CD4-positive, alpha-beta T cell treated with Interferon gamma for 1 hour (primary cell): ENCODE measurements around the gene PPM1B.
"Not testable (repeated sequence)": the region's sequence is repeated elsewhere in the genome, so short reads cannot be mapped to it uniquely, and the experiment has no call there.

Experiments
- DNase-seq: peaks from one replicate; pipeline ENCODE4 v3.0.0-alpha.2; 2020

The PPM1B gene

DNA sequence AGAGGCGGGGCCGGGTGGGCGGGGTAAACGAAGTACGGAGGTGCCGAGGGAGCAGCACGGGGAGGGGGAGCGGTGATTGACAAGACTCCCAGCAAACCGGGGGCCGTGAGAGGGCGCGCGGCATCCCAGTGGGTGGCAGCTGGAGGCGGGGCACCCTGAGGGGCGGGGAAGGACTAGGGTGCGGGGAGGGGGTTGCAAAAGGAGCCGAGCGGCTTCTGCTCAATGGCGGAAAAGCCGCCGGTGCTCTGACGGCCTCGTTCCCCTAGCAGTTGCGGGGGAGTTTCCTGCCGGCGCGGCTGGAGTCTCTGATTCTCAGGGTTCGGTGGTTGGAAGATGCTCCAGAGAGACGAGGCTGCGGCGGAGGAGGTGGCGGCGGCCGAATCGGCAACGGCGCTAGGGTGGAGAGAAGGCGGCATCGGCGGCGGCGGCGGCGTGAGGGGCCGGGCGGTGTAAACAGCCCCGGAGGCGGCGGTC, at the start of gene PPM1B:
Gene PPM1B, plus strand, starts transcription at position 195 of the 474 bp plus-strand sequence. CDS start 32,325 bp downstream, outside the sequence.
- no peak for DNase-seq

DNA sequence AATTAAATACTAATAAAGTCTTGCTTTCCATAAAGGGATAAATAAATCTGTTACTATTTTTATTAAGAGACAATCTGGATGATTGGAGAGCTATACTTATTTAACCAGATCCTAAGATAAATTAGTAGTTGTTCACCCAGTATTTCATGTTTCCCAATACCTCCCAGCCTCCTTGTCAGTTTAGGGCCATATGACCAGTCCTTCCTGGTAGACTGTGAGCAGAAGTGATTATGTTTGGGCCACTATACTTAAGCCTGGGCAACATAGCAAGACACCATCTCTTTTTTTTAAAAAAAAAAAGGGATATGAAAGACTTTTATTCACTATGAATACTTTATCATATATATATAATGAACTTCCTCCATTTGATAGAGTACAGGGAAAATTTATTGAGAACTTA, 48.8 kb upstream of the PPM1B start:
- no peak for DNase-seq

DNA sequence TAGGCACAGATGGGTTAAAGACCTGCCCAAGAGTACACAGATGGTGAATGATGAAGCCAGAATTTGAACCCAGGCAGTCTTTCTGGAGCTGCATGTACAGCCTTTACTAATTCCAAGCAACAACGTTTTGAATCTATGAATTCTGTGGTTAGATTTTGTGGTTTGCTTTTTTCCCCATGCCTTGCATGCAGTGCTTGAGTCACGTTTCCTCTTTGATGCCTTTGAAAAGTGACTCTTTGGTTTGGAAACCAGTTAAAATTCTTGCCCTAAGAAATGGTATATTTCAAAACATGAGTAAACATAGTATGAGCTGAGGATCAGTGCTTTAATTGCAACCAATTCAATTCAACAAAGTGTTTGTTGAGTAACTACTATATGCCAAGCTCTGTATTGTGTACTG, 48.2 kb upstream of the PPM1B start:
- DNase-seq, result peak; percentile 3

DNA sequence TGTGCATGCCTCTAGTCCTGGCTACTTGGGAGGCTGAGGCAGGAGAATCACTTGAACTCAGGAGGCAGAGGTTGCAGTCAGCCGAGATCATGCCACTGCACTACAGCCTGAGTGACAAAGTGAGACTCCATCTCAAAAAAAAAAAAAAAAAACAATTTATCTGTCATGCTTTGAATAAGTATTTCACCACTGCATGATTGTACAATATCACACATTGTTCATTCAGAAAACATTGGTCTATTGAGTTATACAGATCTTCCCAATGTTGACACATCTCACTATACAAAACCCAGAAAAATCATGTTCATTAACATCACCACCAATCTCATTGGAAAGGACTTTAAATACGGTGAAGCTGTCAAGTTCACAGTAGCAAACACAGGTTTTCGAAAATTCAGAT, 46.8 kb upstream of the PPM1B start:
- DNase-seq, result no peak

DNA sequence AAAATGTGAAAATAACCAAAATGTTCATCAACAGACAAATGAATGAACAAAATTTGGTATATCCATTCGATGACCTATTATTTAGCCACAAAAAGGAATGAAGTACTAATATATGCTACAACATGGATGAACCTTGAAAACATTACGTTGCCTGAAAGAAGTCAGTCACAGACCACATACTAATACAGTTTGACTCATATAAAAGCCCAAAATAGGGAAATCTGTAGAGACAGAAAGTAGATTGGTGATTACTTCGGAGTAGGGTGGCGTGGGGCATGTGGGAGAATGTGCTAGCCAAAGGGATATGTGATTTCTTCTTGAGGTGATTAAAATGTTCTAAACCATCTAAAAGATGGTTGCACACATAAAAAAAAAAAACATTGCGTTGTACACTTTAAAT, 44.2 kb upstream of the PPM1B start:
- no peak for DNase-seq

DNA sequence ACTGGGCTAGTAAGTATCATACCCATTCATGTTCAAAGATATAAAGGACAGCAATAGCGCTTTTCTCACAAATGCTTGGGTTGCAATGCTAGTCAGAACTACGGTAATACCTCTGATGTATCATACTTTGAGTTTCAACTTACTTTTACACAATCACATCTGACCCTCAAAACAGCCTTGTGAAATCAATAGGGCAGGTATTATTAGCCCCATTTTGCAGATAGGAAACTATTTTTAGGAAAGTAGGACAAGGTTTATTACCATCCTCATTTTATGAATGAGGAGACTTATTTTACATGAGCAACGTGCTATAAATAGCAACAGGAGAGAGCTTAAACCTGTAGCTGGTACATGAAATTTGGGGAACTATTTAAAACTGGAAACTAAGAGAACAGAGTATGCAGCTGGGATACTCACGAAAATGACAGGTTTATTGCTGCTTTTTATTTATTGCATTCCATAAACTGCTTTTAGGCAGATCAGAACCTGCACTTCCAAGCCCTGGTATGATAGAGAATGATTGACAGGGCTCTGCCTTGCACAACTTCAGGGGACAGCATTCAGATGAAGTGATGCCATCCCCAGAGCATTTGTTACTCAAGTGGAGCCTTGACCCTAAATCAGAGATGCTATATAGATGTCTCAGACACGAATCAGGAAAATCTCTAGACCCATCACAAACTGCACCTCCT, 42.4 kb upstream of the PPM1B start:
- DNase-seq, result no peak

DNA sequence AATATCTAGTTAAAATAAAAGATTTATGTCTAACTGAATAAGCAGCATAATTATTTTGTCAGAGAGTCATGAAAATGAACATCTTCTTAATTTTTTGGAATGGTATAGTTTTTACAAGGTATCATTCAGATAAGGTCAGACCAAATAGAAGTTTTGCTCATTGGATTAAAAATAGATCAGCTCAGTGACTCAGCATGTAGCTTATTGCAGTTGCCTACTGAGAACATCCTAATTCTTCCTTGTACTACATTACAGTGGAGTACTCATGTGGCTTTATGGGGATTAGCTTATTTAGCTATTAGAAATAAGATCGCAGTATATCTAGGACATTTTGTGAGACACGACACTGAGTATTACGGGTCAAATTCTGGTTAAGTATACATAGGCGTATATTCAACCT, 38.2 kb upstream of the PPM1B start:
- DNase-seq, result no peak

DNA sequence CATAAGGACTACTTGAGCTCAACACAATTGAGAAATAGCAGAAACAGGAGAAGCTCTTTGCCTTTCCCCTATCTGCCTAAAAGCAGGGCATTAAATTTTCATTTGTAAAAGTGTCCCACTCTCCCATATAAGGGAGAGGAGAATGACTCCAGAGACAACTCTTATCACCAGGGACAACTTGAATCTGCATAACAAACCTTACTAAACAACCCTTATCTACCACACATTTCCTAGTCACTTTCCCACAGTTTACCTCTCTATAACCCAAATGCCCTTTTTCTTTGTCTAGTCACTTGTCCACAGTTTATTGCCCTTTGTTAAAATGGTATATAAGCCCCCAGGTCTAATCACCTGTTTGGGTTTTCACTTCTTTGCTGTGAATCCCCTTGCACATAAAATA, 37.5 kb upstream of the PPM1B start:
- DNase-seq, result no peak

DNA sequence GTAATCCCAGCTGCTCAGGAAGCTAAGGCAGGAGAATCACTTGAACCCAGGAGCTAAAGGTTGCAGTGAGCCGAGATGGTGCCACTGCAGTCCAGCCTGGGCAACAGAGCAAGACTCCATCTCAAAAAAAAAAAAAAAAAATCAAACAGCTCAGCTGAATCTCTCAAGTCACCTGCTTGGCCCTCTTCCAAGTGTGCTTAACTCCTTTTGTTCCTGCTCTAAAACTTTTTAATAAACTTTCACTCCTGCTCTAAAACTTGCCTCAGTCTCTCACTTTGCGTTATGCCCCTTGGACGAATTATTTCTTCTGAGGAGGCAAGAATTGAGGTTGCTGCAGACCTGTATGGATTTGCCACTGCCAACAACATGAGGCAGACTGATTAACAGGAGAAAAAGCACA, 35.1 kb upstream of the PPM1B start:
- not testable (repeated sequence) for DNase-seq

DNA sequence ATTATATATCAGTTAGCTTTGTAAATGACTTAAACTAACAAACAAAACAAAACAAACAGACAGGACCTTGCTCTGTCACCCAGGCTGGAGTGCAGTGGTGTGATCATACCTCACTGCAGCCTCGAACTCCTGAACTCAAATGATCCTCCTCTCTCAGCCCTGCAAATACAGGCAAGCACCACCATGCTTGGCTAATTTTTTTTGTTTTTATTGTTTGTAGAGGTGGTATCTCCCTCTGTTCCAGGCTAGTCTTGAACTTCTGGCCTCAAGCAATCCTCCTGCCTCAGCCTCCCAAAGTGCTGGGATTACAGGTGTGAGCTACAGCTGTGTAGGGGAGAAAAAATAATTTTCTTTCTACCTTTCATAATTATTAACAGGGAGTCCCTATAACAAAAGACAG, 33.8 kb upstream of the PPM1B start:
- DNase-seq, result no peak

DNA sequence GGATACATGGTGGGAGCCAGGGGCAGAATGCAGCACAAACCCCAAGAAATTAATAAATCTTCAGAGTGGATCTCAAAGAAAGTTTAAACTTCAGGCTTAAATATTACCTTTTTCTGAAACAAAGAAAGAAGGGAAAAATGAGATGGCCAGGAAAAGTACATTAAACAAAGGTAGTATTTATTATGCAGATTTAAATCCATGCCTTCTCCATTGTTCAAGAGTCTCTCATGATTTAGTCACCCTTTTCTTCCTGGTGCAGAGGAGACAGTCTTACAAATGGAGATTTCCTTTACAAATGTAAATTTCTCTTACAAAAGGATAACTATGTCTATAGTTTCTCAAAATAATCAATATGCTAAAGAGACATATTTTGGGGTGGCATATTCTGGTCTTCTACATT, 33.4 kb upstream of the PPM1B start:
- DNase-seq, result no peak

DNA sequence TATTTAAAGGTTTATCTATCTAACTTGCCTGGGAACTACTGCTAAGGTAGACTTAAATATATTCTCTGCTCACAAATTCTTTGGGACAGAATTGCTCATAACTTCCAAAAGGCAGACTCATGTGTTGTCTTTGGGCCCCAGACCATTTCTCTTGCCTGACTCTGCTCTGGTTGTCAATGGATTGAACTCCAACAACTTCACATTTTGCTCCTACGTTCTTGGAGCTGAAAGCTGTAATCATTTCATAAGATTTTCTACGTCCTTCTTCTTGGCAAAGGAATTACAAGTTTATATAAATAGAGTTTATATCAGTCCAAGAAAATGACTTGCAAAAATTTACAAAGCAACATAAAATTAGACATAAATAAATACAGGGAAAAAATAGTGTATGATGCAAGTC, 32.9 kb upstream of the PPM1B start:
- DNase-seq, result no peak

DNA sequence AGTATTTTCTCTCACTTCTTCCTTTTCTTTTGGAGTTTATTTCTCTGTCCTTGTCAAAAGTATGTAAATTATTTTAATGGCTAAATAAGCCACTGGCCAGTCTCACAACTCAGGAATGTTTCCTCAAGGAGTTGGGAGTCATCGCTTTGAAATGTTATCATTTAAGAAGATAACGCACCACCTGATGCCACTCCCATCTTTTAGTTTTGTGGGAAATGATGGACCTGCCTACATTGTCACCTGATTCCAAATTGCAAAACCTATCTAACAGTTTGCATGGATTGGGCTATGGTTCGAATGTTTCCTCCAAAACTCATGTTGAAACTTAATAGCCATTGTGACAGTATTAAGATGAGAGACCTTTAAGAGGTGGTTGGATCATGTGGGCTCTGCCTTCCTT, 32.4 kb upstream of the PPM1B start:
- DNase-seq, result no peak

DNA sequence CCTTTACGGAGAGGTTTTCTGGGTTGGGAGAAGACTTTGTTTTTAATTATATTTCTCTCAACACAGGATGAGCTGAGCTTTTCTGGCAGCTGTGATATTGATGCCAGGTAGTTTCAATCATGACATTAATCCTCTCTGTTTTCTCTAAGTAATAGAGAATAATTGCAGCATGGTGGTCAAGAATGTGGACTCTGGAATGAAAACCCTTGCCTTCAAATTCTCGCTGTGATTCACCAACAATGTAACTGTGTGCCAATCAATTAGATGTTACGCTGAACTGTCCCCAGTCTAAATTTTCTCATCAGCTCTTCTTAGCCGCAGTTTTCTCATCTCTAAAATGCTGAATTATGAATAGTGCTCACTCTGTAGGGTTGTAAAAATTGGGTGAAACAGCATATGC, 31.6 kb upstream of the PPM1B start:
- DNase-seq, result no peak

DNA sequence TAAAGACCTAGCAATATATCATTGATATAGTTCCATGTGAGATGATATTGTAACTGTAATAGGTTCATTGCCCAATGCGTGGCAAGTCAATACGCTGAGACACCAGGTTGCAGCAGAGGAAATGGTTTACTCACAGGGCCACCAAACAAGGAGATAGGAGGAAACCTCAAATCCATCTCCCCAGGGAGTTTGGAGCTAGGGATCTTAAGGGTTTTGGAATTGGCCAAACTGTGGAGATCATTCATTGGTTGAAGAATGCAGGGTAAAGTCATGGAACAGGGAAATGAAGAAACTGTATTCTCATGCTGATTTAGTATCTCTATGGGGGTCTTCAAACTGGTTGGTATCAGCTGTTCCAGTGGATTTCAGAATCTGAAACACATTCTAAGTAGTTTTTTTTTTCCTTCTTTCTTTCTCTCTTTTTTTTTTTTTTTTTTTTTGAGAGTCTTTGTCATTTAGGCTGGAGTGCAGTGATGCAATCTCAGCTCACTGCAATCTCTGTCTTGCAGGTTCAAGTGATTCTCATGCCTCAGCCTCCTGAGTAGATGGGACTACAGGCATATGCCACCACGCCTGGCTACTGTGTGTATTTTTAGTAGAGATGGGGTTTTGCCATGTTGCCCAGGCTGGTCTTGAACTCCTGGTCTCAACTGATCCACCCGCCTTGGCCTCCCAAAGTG, 30.7 kb upstream of the PPM1B start:
- no peak for DNase-seq

DNA sequence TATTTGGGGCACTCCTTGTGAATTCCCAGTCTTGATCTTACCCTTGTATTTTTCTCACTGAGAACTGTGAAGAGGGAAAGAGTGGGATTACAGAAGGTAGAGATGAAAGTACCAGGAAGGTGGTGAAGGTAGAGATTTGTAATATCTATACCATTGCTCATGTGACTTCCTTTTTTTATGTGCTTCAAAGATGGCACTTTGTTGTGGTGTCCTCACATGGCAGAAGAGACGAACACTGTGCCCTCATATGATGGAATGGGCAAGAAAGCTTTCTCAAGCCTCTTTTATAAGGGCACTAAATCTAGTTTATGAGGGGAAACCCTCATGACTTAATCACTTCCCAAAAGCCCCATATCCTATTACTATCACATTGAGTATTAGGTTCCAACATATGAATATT, 28.9 kb upstream of the PPM1B start:
- DNase-seq, result no peak

DNA sequence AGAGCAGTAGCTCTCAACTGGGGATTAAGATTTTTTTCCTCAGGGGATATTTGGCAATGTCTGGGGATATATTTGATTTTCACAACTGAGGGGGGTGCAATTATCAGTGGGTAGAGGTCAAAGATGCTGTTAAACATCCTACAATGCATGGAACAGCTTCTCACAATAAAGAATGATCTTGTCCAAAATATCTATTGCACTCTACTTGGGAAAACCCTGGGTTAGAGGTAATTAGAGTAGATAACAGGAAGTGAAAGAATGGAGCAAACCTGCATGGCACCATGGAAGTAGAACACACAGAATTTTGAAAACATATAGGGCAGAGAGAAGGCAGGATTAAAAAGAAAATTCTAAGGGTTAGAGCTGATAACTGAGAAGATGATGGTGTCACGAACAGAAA, 26.4 kb upstream of the PPM1B start:
- no peak for DNase-seq

DNA sequence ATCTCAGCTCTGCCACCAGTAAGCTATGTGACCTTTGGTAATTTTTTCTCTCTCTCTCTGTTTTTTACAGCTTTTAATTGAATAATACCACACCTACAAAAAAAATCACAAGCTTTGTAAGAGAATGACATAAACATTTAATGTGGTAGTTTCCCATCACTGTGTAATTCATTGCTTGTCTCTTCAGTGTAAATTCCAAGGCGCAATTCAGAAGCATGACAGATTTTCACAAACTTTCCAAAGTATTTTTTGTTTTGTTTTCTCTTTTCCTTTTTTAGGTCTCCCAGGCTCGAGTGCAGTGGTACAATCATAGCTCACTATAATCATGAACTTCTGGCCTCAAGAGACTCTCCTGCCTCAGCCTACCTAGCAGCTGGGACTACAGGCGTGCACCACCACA, 25.0 kb upstream of the PPM1B start:
- no peak for DNase-seq

DNA sequence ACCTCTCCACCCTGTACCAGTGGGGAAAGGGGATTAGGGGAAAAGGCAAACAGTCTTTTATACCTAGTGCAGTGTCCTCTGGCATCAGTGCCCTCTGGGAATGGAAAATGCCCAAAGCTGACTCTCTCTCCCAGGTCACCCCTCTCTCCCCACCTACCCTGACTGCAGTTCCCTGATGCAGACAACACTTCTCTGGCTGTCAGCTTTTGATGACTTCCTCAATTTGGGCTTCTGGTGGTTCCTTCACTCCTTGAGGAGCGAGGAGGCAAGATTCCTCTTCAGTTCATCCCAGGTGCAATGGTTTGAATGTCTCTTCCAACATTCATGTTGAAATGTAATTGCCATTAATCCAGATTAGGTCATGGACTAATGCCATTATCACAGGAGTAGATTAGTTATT, 19.7 kb upstream of the PPM1B start:
- DNase-seq, result no peak

DNA sequence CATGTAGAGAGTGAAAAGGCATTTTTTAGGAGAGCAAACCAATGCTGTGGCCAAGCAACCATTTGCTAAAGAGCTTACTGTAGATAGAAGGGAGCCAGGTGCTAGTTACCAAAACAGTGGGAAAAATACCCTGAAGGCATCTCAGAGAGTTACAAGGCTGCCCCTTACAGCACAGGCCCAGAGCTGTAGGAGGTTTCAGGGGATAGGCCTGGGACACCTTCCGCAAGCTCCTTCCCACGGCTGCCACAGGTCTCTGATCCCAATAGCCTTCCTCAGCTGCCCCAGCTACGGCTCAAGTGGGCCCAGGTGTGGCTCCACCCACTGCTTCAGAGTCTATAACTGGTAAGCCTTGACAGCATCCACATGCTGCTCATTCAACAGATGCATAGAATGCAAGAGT, 18.2 kb upstream of the PPM1B start:
- DNase-seq, result no peak

DNA sequence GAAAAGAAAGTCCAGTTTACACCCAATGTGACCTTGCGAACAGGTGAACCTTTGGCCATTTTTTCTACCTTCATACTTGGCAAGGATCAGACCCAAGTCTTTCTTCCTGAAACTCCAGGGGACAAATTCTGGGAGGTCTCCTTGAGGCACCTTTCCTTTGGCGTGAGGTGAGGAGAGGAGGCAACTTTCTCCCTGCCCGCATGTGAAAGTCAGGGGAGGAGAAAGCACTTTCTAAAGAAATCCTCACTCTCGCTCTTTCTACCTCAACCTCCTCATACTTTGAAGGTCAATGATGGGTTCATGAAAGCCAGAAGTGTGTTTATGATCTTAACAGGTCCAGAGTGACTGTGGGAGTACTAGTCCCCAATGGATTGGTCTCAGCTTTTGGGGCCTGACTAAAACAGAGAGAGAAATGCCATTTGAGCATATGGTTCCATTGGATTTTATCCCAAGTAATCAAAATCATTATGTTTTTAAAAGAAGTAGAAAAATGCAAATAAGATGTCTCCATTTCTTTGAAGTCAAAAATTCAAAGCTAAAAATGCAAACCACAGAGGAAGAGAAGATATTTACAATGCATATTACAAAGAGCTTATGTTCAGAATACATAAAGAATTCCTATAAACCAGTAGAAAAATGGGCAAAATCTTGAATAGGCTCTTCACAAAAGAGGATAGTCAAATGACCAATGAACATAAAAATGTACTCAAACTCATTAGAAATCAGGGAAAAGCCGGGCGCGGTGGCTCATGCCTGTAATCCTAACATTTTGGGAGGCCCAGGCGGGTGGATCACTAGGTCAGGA, 15.6 kb upstream of the PPM1B start:
- no peak for DNase-seq

DNA sequence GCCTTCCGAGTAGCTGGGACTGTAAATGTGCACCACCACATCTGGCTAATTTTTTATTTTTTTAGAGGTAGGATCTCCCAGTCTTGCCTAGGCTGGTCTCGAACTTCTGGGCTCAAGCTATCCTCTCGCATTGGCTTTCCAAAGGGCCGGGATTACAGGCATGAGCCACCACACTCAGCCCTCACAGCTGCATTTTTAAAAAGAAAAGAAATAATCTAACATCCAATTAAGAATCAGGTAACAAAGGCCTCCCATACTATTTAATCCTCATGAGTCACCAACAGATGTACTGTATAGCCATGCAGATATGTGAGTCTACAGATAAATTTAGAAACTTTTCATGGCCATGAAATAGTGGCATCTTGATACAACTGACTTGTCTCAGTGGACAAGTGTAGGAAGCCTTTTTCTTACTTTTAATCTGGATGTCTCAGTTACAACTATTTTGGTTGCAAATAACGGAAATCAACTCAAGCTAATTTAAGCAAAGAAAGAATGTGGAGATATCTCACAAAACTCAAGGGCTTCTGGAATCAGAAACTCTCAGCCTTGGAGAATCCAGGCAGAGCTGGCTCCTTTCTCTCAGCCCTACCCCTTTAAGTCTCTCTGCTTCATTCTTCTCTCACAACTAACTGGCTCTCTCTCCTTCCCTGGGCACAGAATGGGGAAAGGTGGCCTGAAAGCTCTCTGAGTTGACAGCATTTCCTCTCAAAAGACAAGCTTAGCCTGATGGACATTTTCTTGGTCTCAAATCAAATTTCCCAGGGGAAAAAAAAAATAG, 12.8 kb upstream of the PPM1B start:
- no peak for DNase-seq

DNA sequence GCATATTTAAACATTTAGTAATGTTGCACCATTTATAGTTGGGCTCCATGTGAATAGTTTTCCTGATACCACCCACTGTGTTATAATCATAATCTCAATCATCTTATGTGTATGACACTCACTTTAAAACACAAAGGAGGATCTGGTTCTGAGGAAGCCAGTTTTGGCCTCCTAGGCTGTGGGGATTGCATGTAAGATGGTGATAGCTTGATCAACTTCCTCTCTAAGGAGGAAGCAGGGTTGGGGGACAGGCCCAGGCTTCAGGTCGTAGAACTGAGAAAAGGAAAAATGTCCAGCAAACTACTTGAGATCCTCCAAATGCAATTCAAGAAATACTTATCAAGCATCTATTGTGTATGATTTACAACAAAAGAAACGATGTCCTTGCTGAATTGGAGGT, 4.9 kb upstream of the PPM1B start:
- DNase-seq, result no peak
